Tibial nerve (tissue), 4 donors: ENCODE results near the gene FLRT2. TPM values are rescaled to one million over a fixed set of nuclear protein-coding genes. Genes with fewer than 3 reads are reported as not detected.

Experiments used
- DNase-seq, 2 donors: peaks; one replicate each; pipeline ENCODE4 v3.0.0-alpha.2; 2019; ENCODE audit warnings: low spot score in 2 of 2
- H3K27ac ChIP-seq, 4 donors: fragments of 200-600 bp; sonication (generic) in 3 of 4; one replicate each; pipeline ENCODE4 v1.5.1; 2017 to 2019; ENCODE audit warnings: mild to moderate bottlenecking in 1 of 4
- H3K27me3 ChIP-seq, 2 donors: fragments of 200-600 bp; sonication (generic) in 1 of 2; one replicate each; pipeline versions ENCODE4 v1.5.1 to v1.6.0; 2017 to 2019
- H3K36me3 ChIP-seq, 3 donors: fragments of 200-600 bp; sonication (generic); one replicate each; pipeline ENCODE4 v1.5.1; 2018 to 2019
- H3K4me1 ChIP-seq, 4 donors: fragments of 200-600 bp; sonication (generic) in 3 of 4; one replicate each; pipeline ENCODE4 v1.5.1; 2017 to 2019
- H3K4me3 ChIP-seq, 4 donors: fragments of 200-600 bp; sonication (generic) in 3 of 4; one replicate each; pipeline ENCODE4 v1.5.1; 2017 to 2019; ENCODE audit warnings: mild to moderate bottlenecking in 1 of 4, moderate library complexity in 1 of 4
- H3K9me3 ChIP-seq, 4 donors: fragments of 200-600 bp; sonication (generic) in 3 of 4; one replicate each; pipeline ENCODE4 v1.5.1; 2017 to 2019
- CTCF ChIP-seq, 5 experiments: fragments of 200-600 bp in 3 of 5; fragments of 450-650 bp in 2 of 5; sonication (generic) in 3 of 5; IDR thresholded peaks; one replicate each; pipeline ENCODE4 v1.5.1; 2016 to 2019; ENCODE audit warnings: antibody characterized with exemption in 5 of 5, mild to moderate bottlenecking in 3 of 5, moderate library complexity in 2 of 5
- EP300 ChIP-seq, 2 donors: sonication (generic); formaldehyde crosslinking; IDR thresholded peaks; one replicate each; pipeline ENCODE4 v1.6.1; 2017; ENCODE audit warnings: antibody characterized with exemption in 2 of 2, mild to moderate bottlenecking in 1 of 2
- POLR2A ChIP-seq, 2 donors: fragments of 450-650 bp; IDR thresholded peaks; one replicate each; pipeline ENCODE4 v1.6.1; 2017; ENCODE audit warnings: antibody characterized with exemption in 2 of 2, mild to moderate bottlenecking in 2 of 2, moderate library complexity in 2 of 2
- WGBS, 2 donors: methylation state at CpG; one replicate each; pipeline ENCODE4 v1.1.5; 2018; 5-methylcytosine and 5-hydroxymethylcytosine counted together
- total RNA-seq, 4 donors: library from RNA; depleted of rRNA; stranded (reverse); fragments of >200 nt; gene quantifications; one replicate each; pipeline ENCODE4 v1.1.0, GENCODE V29; 2016

The FLRT2 gene, protein sequence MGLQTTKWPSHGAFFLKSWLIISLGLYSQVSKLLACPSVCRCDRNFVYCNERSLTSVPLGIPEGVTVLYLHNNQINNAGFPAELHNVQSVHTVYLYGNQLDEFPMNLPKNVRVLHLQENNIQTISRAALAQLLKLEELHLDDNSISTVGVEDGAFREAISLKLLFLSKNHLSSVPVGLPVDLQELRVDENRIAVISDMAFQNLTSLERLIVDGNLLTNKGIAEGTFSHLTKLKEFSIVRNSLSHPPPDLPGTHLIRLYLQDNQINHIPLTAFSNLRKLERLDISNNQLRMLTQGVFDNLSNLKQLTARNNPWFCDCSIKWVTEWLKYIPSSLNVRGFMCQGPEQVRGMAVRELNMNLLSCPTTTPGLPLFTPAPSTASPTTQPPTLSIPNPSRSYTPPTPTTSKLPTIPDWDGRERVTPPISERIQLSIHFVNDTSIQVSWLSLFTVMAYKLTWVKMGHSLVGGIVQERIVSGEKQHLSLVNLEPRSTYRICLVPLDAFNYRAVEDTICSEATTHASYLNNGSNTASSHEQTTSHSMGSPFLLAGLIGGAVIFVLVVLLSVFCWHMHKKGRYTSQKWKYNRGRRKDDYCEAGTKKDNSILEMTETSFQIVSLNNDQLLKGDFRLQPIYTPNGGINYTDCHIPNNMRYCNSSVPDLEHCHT
- 100 to 1,000 TPM in 1 of 4 donors, 10 to 100 TPM in 3; 26.4 to 109 (median 71.6) TPM for total RNA-seq

DNA sequence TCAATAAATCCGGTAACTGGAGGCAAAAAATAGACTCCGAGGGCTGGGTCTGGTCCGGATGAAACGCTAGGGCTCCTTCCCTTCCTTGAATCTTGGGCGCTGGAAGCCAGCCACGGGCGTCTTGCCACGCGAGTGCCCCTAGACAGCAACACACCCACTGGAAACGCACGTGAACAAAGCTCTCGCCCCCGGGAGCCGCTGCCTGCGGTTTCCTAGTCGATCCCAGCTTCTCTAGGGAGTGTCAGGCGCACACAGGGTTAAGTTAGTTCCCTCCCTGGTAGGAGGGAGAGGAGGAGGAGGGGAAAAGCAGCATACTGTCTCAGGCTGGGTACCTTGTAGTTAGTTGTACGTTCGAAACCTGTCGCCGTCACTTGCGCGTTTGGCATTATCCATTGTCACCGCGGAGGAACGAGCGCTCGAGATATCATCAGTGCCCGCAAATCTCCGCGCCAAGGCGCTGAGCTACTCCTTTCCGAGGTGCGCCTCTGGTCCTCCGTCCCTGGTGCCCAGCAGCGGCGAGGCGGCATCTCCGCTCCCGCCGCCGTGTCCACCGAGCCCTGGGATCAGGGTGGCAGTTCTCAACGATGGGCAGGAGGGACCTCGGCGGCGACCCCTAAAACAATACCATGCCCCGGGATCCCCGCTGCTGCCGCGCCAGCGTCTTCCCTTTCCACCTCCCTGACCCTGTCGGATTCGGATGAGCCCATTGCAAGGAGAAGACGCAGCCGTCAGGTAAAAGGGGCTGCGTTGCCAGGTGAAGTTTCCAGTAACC is at the start of gene FLRT2:
Gene FLRT2 (plus strand): TSS at position 342 of the 772 bp plus-strand sequence. CDS start 91,371 bp downstream, outside the sequence.
- TF ChIP-seq CTCF (IDR thresholded peaks at IDR 0.05) (peak in 1 of 5 experiments; percentile 7), POLR2A (IDR thresholded peaks at IDR 0.05) (peak in 1 of 2 donors; percentile 36), EP300 (IDR thresholded peaks at IDR 0.05) (peak in 1 of 2 donors; percentile 87)
- H3K27ac ChIP-seq, result peak within 1 kb of the TSS; percentile 68 to 91 (median 76)
- 0 to 1% methylated on average over 44 to 57 of the region's 57 CpGs for WGBS, 2 donors
- H3K36me3 ChIP-seq, result no peaks in the 10 kb centered on the region
- peaks cover 0 to 49% (median 5%) of the 10 kb centered on the region in 4 donors for H3K4me1 ChIP-seq
- peak; percentile 82 for DNase-seq
- peaks cover 0 to 10% of the 10 kb centered on the region in 2 donors for H3K27me3 ChIP-seq
- peak within 1 kb of the TSS; percentile 51 to 74 (median 61) for H3K4me3 ChIP-seq
- H3K9me3 ChIP-seq, result no peaks in the 10 kb centered on the region

DNA sequence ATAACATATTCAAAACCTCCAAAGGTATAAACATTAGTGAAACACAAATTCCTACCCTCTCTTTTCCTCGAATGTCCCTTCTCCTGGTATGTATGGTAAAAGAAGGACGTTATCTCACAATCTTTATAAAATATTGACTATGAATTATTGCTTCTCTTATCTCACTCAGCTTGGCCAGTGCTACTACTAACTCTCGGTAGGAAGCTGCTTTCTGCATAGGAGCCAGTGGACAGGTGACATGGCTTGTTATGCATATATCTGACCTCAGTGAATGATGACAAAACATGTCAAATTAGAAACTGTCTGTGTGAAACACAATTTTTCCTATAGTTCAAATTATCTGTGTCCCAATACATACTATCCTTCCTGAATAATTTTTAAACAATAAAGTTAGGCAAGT is 48.5 kb upstream of the FLRT2 start:
- Histone ChIP-seq H3K4me3 (no peak overlapping the region), H3K27ac (no peak overlapping the region), H3K9me3 (no peaks in the 10 kb centered on the region), H3K36me3 (no peaks in the 10 kb centered on the region), H3K27me3 (no peaks in the 10 kb centered on the region), H3K4me1 (no peaks in the 10 kb centered on the region)
- no peak for DNase-seq
- WGBS, 2 donors, result 90 to 94% methylated on average over 3 of the region's 3 CpGs
- TF ChIP-seq POLR2A (IDR thresholded peaks at IDR 0.05) (no peak), EP300 (IDR thresholded peaks at IDR 0.05) (no peak), CTCF (IDR thresholded peaks at IDR 0.05) (no peak)

GRCh38 chr14:85482552-85482951 is 47.4 kb upstream of the FLRT2 start:
- no peak for TF ChIP-seq POLR2A (IDR thresholded peaks at IDR 0.05)
- no peak for TF ChIP-seq CTCF (IDR thresholded peaks at IDR 0.05)
- no peak for TF ChIP-seq EP300 (IDR thresholded peaks at IDR 0.05)
- no peak overlapping the region for H3K27ac ChIP-seq
- H3K36me3 ChIP-seq, result no peaks in the 10 kb centered on the region
- no peaks in the 10 kb centered on the region for H3K9me3 ChIP-seq
- H3K4me1 ChIP-seq, result no peaks in the 10 kb centered on the region
- H3K4me3 ChIP-seq, result no peak overlapping the region
- DNase-seq, result no peak
- H3K27me3 ChIP-seq, result no peaks in the 10 kb centered on the region
- 83 to 92% methylated on average over 4 of the region's 4 CpGs for WGBS, 2 donors

DNA sequence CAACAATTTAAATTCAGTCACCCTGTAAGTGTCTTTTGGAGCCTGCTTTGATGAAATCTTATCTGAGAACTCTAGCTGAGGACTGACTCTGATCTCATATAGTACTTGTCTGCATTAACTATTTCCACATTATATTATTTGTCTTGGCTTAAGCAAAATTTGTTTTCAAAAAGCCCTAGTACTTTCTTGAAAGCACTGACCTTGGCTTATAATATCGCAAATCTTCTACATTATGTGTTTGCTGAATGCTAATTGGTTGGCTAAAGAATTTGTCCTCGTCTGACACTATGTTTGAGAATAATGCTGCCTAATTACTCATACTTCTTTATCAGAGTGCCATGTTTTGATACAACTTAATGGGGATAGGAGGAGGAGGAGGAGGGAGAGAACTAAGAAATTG is 46.9 kb upstream of the FLRT2 start:
- TF ChIP-seq POLR2A (IDR thresholded peaks at IDR 0.05) (no peak), EP300 (IDR thresholded peaks at IDR 0.05) (no peak), CTCF (IDR thresholded peaks at IDR 0.05) (no peak)

More for the DNA sequence above, 46.9 kb upstream of the FLRT2 start:
- H3K27me3 ChIP-seq, result no peaks in the 10 kb centered on the region
- DNase-seq, result no peak
- no peak overlapping the region for H3K27ac ChIP-seq
- H3K4me1 ChIP-seq, result no peaks in the 10 kb centered on the region
- no peaks in the 10 kb centered on the region for H3K9me3 ChIP-seq
- 18 to 19% methylated on average over 2 of the region's 2 CpGs for WGBS, 2 donors
- H3K36me3 ChIP-seq, result no peaks in the 10 kb centered on the region
- no peak overlapping the region for H3K4me3 ChIP-seq
